Measurements from ENCODE around the gene RTEL1.
"Not testable (repeated sequence)": the region's sequence is repeated elsewhere in the genome, so short reads cannot be mapped to it uniquely, and the experiment has no call there.

- TF ChIP-seq, protein P1, sequence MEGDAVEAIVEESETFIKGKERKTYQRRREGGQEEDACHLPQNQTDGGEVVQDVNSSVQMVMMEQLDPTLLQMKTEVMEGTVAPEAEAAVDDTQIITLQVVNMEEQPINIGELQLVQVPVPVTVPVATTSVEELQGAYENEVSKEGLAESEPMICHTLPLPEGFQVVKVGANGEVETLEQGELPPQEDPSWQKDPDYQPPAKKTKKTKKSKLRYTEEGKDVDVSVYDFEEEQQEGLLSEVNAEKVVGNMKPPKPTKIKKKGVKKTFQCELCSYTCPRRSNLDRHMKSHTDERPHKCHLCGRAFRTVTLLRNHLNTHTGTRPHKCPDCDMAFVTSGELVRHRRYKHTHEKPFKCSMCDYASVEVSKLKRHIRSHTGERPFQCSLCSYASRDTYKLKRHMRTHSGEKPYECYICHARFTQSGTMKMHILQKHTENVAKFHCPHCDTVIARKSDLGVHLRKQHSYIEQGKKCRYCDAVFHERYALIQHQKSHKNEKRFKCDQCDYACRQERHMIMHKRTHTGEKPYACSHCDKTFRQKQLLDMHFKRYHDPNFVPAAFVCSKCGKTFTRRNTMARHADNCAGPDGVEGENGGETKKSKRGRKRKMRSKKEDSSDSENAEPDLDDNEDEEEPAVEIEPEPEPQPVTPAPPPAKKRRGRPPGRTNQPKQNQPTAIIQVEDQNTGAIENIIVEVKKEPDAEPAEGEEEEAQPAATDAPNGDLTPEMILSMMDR (IDR thresholded peaks at IDR 0.05) = not testable (repeated sequence)
- TF ChIP-seq MXI1 (IDR thresholded peaks at IDR 0.05; ENCODE audit: low read depth, low read length); TAF1 (IDR thresholded peaks at IDR 0.05; ENCODE audit: borderline replicate concordance, low read depth, low read length); CHD2 (IDR thresholded peaks at IDR 0.05; ENCODE audit: low read length, partially characterized antibody); RCOR1 (IDR thresholded peaks at IDR 0.05; ENCODE audit: low read length); NFIC (IDR thresholded peaks at IDR 0.05; ENCODE audit: borderline replicate concordance); GATA2 (CRISPR knock-in tag; IDR thresholded peaks at IDR 0.05): not testable (repeated sequence)
- TF ChIP-seq, protein P2, sequence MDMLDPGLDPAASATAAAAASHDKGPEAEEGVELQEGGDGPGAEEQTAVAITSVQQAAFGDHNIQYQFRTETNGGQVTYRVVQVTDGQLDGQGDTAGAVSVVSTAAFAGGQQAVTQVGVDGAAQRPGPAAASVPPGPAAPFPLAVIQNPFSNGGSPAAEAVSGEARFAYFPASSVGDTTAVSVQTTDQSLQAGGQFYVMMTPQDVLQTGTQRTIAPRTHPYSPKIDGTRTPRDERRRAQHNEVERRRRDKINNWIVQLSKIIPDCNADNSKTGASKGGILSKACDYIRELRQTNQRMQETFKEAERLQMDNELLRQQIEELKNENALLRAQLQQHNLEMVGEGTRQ (IDR thresholded peaks at IDR 0.05; ENCODE audit: borderline replicate concordance, low read depth, low read length) = not testable (repeated sequence)
- TF ChIP-seq, protein P3, sequence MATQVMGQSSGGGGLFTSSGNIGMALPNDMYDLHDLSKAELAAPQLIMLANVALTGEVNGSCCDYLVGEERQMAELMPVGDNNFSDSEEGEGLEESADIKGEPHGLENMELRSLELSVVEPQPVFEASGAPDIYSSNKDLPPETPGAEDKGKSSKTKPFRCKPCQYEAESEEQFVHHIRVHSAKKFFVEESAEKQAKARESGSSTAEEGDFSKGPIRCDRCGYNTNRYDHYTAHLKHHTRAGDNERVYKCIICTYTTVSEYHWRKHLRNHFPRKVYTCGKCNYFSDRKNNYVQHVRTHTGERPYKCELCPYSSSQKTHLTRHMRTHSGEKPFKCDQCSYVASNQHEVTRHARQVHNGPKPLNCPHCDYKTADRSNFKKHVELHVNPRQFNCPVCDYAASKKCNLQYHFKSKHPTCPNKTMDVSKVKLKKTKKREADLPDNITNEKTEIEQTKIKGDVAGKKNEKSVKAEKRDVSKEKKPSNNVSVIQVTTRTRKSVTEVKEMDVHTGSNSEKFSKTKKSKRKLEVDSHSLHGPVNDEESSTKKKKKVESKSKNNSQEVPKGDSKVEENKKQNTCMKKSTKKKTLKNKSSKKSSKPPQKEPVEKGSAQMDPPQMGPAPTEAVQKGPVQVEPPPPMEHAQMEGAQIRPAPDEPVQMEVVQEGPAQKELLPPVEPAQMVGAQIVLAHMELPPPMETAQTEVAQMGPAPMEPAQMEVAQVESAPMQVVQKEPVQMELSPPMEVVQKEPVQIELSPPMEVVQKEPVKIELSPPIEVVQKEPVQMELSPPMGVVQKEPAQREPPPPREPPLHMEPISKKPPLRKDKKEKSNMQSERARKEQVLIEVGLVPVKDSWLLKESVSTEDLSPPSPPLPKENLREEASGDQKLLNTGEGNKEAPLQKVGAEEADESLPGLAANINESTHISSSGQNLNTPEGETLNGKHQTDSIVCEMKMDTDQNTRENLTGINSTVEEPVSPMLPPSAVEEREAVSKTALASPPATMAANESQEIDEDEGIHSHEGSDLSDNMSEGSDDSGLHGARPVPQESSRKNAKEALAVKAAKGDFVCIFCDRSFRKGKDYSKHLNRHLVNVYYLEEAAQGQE (IDR thresholded peaks at IDR 0.05; ENCODE audit: low read depth, low read length) = not testable (repeated sequence)
- TF ChIP-seq, protein P4, sequence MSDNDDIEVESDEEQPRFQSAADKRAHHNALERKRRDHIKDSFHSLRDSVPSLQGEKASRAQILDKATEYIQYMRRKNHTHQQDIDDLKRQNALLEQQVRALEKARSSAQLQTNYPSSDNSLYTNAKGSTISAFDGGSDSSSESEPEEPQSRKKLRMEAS (IDR thresholded peaks at IDR 0.05; ENCODE audit: low read depth) = not testable (repeated sequence)
These were observed 13.6 kb downstream of the RTEL1 start for GRCh38 chr20:63671695-63672094.

Measured in SK-N-SH (cell line).